SU-DHL-6 (cell line): Measurements from ENCODE around the gene HIVEP3.

ENCODE experiments used
- H2AFZ ChIP-seq: fragments of 200-600 bp; sonication (generic); 2 replicates; pipeline ENCODE4 v1.6.1; 2014; ENCODE audit warnings: low read depth, mild to moderate bottlenecking, moderate library complexity, mixed read lengths, antibody characterized with exemption, low read length; ENCODE audit not compliant: severe bottlenecking
- H3F3A ChIP-seq: fragments of 200-600 bp; shearing (Covaris generic); 2 replicates; pipeline ENCODE4 v1.6.0; 2016; ENCODE audit warnings: antibody characterized with exemption, mild to moderate bottlenecking; ENCODE audit not compliant: insufficient read depth
- H3K27ac ChIP-seq: fragments of 200-600 bp; sonication (generic); 2 replicates; pipeline ENCODE4 v1.5.1; 2016; ENCODE audit warnings: low read depth, mild to moderate bottlenecking, low read length, moderate library complexity, mixed read lengths
- H3K27me3 ChIP-seq: fragments of 200-600 bp; sonication (generic), shearing (Covaris generic); 2 replicates; pipeline ENCODE4 v1.6.0; 2014; ENCODE audit warnings: mild to moderate bottlenecking, low read length
- H3K36me3 ChIP-seq: fragments of 200-600 bp; sonication (generic); 2 replicates; pipeline ENCODE4 v1.6.1; 2014; ENCODE audit warnings: mild to moderate bottlenecking, low read length, mixed read lengths
- H3K4me2 ChIP-seq: fragments of 300-600, 200-600 bp; shearing (Covaris generic), sonication (generic); 2 replicates; pipeline ENCODE4 v1.6.0; 2014; ENCODE audit warnings: low read length, low read depth, mild to moderate bottlenecking; ENCODE audit not compliant: poor library complexity, severe bottlenecking
- H3K4me3 ChIP-seq: fragments of 200-600 bp; sonication (generic); 2 replicates; pipeline ENCODE4 v1.5.1; 2014; ENCODE audit warnings: antibody characterized with exemption, low read length, mild to moderate bottlenecking, mixed read lengths; ENCODE audit not compliant: insufficient read depth, poor library complexity, severe bottlenecking
- H3K79me2 ChIP-seq: fragments of 200-600 bp; sonication (generic); 2 replicates; pipeline ENCODE4 v1.6.1; 2014; ENCODE audit warnings: mild to moderate bottlenecking, low read length, moderate library complexity; ENCODE audit not compliant: insufficient read depth
- H3K9ac ChIP-seq: fragments of 200-600 bp; sonication (generic); 2 replicates; pipeline ENCODE4 v1.7.0; 2014; ENCODE audit warnings: mild to moderate bottlenecking, low read length
- H3K9me2 ChIP-seq: fragments of 200-600 bp; sonication (generic); replicated peaks from 2 replicates; pipeline ENCODE4 v1.6.1; 2014; ENCODE audit warnings: low read length; ENCODE audit not compliant: insufficient read depth
- H3K9me3 ChIP-seq: fragments of 200-600 bp; sonication (generic); 2 replicates; pipeline ENCODE4 v1.6.1; 2014; ENCODE audit warnings: low read length, mixed read lengths; ENCODE audit not compliant: insufficient read depth
- H4K20me1 ChIP-seq: fragments of 200-600 bp; sonication (generic); 2 replicates; pipeline ENCODE4 v1.6.1; 2014; ENCODE audit warnings: low read depth, mild to moderate bottlenecking, antibody characterized with exemption, low read length, moderate library complexity, mixed read lengths
- CTCF ChIP-seq: fragments of 200-600 bp; sonication (generic); IDR thresholded peaks from one replicate; pipeline ENCODE4 v1.5.1; 2017; ENCODE audit warnings: antibody characterized with exemption, mild to moderate bottlenecking, low read length, moderate library complexity; ENCODE audit not compliant: insufficient read depth, poor library complexity, severe bottlenecking
- EZH2phosphoT487 ChIP-seq: fragments of 200-600 bp; sonication (generic), shearing (Covaris generic); conservative IDR thresholded peaks from 2 replicates; pipeline ENCODE4 v1.6.1; 2018; ENCODE audit warnings: mild to moderate bottlenecking, antibody characterized with exemption, low read length, moderate library complexity, mixed read lengths

The HIVEP3 gene

GRCh38 chr1:41583658-41584547, 334.8 kb downstream of the HIVEP3 start:
- Histone ChIP-seq H3K9me2 (no peaks in the 10 kb centered on the region), H3K4me3 (no peak overlapping the region), H3K27ac (no peak overlapping the region), H3F3A (no peaks in the 10 kb centered on the region), H2AFZ (no peak overlapping the region), H3K4me2 (no peak overlapping the region), H4K20me1 (no peaks in the 10 kb centered on the region), H3K36me3 (no peaks in the 10 kb centered on the region), H3K27me3 (no peaks in the 10 kb centered on the region), H3K9me3 (no peaks in the 10 kb centered on the region), H3K9ac (no peak overlapping the region), H3K79me2 (no peaks in the 10 kb centered on the region)
- TF ChIP-seq CTCF = no peak
- TF ChIP-seq EZH2phosphoT487 = no peak

- H4K20me1 ChIP-seq = no peaks in the 10 kb centered on the region
- H3K4me3 ChIP-seq = no peak overlapping the region
- no peaks in the 10 kb centered on the region for H3K36me3 ChIP-seq
- H3K4me2 ChIP-seq = no peak overlapping the region
- H3K79me2 ChIP-seq = no peaks in the 10 kb centered on the region
- H2AFZ ChIP-seq = no peak overlapping the region
- no peaks in the 10 kb centered on the region for H3K27me3 ChIP-seq
- TF ChIP-seq CTCF (no peak), EZH2phosphoT487 (no peak)
- H3K9ac ChIP-seq = no peak overlapping the region
- H3F3A ChIP-seq = peaks cover 3% of the 10 kb centered on the region; the same call in 1 of the 2 replicates
- H3K9me3 ChIP-seq = no peaks in the 10 kb centered on the region
- H3K27ac ChIP-seq = no peak overlapping the region
- no peaks in the 10 kb centered on the region for H3K9me2 ChIP-seq
These were observed 335.7 kb downstream of the HIVEP3 start for GRCh38 chr1:41582851-41583657.

- no peaks in the 10 kb centered on the region for H3K9me3 ChIP-seq
- H3K36me3 ChIP-seq = no peaks in the 10 kb centered on the region
- H2AFZ ChIP-seq = no peak overlapping the region
- no peaks in the 10 kb centered on the region for H3K9me2 ChIP-seq
- H3K79me2 ChIP-seq = no peaks in the 10 kb centered on the region
- H3K9ac ChIP-seq = no peak overlapping the region
- no peaks in the 10 kb centered on the region for H4K20me1 ChIP-seq
- H3K27me3 ChIP-seq = no peaks in the 10 kb centered on the region
- H3F3A ChIP-seq = peaks cover 5% of the 10 kb centered on the region; the same call in 1 of the 2 replicates
- no peak overlapping the region for H3K4me2 ChIP-seq
- H3K4me3 ChIP-seq = no peak overlapping the region
- TF ChIP-seq CTCF (no peak), EZH2phosphoT487 (no peak)
- H3K27ac ChIP-seq = no peak overlapping the region
These were observed 336.4 kb downstream of the HIVEP3 start for GRCh38 chr1:41582351-41582750.
